Anterior cingulate cortex (tissue), 58 donors: Measurements from ENCODE around the gene TBL3.
"Not testable (repeated sequence)": the region's sequence is repeated elsewhere in the genome, so short reads cannot be mapped to it uniquely, and the experiment has no call there.

Source experiments
- DNase-seq, 58 donors: peaks; one replicate each; lab custom pipeline; 2025; lab: John Stamatoyannopoulos, UW

Gene TBL3

GRCh38 chr16:2009164-2009711, 37.4 kb downstream of the TBL3 start:
- peak in 2 of 58 donors; percentile 44 to 45 for DNase-seq

- DNase-seq: peak in 56 of 58 donors; percentile 15 to 89 (median 70)
These were observed 38.1 kb downstream of the TBL3 start, which contains the start of gene ZNF598 for GRCh38 chr16:2009791-2010510. Gene ZNF598, minus strand, starts transcription at chr16:2009821.

GRCh38 chr16:2011726-2012125, 39.9 kb downstream of the TBL3 start:
- not testable (repeated sequence) for DNase-seq

- DNase-seq: no peak
These were observed 41.7 kb downstream of the TBL3 start for GRCh38 chr16:2013527-2013926.

GRCh38 chr16:2015117-2015946, 43.5 kb downstream of the TBL3 start:
- no peak for DNase-seq

GRCh38 chr16:2015947-2016208, 44.0 kb downstream of the TBL3 start:
- no peak for DNase-seq

- DNase-seq: peak in 1 of 58 donors; percentile 11
These were observed 44.6 kb downstream of the TBL3 start for GRCh38 chr16:2016407-2016922.

GRCh38 chr16:2019518-2019920, 47.7 kb downstream of the TBL3 start, which contains the start of gene NPW:
Gene NPW, plus strand, starts transcription at chr16:2019785.
- no peak for DNase-seq

GRCh38 chr16:2019921-2020831, 48.3 kb downstream of the TBL3 start:
- DNase-seq: no peak

- DNase-seq: no peak
These were observed 50.9 kb downstream of the TBL3 start for GRCh38 chr16:2022723-2023091.

GRCh38 chr16:2023092-2024031, 51.5 kb downstream of the TBL3 start:
- peak in 57 of 58 donors; percentile 21 to 96 (median 83) for DNase-seq

GRCh38 chr16:2024032-2024420, 52.2 kb downstream of the TBL3 start:
- no peak for DNase-seq

GRCh38 chr16:2025251-2025650, 53.4 kb downstream of the TBL3 start:
- no peak for DNase-seq

GRCh38 chr16:2025878-2026460, 54.1 kb downstream of the TBL3 start:
- no peak for DNase-seq

GRCh38 chr16:2026461-2027023, 54.7 kb downstream of the TBL3 start, which contains the start of gene NHERF2:
Gene NHERF2, plus strand, starts transcription at chr16:2026902. Its CDS starts 104 bp downstream, at chr16:2027006.
- peak in 17 of 58 donors; percentile 5 to 45 (median 25) for DNase-seq

GRCh38 chr16:2027024-2028010, 55.5 kb downstream of the TBL3 start:
- DNase-seq: peak in 1 of 58 donors; percentile 4

GRCh38 chr16:2028146-2028545, 56.3 kb downstream of the TBL3 start:
- DNase-seq: no peak
